GM13977 (cell line): Measurements from ENCODE around the gene GPX4.

Source experiments
- DNase-seq: peaks from one replicate; pipeline ENCODE4 v3.0.0; 2012; ENCODE audit warnings: low spot score
- in situ Hi-C: fragments of 300-500 bp; cut with MboI; formaldehyde crosslinking; loops from one replicate; pipeline ENCODE4 v1.12.0; 2022; ENCODE audit warnings: low sequenced_read_pairs, low pct_unique_long_range_greater_than_20kb, mixed read lengths, inconsistent platforms; ENCODE audit not compliant: unreplicated experiment
- TF ChIP-seq, protein P1 (sequence below): IDR thresholded peaks from 2 replicates; pipeline ENCODE4 v1.5.1; 2012; ENCODE audit warnings: mild to moderate bottlenecking, control low read depth; ENCODE audit not compliant: insufficient read depth; ENCODE audit errors: extremely low read depth, missing control alignments

GPX4 gene

DNA sequence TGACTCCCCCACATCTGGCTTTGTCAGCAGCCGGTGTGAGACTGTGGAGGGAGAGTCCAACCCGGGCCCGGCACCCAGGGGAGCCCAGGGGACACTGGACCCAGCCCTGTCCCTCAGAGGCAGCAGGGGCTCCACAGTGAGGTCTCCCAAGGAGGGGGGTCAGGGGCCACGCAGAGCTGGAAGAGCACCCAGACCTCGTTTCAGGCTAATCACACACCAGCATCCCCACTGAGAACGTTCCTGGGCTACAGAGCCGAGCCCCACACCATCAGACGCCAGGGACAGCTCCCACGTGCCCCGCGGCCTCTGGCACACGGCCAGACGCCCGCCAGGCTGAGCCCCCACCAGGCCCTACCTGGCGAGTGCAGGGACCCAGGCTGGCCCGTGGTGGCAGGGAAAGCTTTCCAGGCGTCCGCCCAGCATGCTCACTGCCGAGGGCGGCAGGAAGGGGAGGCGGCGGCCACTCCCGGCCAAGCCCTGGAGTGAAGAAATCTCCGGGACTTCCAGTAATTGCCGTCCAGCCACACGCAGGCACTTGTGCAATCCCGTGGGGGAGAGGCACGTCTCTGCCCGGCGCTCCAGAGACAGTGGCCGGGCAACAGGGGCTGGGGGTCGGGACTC, 51.0 kb downstream of the GPX4 start:
- no peak for DNase-seq
- in situ Hi-C loops: no loop called here
- TF ChIP-seq, protein P1, sequence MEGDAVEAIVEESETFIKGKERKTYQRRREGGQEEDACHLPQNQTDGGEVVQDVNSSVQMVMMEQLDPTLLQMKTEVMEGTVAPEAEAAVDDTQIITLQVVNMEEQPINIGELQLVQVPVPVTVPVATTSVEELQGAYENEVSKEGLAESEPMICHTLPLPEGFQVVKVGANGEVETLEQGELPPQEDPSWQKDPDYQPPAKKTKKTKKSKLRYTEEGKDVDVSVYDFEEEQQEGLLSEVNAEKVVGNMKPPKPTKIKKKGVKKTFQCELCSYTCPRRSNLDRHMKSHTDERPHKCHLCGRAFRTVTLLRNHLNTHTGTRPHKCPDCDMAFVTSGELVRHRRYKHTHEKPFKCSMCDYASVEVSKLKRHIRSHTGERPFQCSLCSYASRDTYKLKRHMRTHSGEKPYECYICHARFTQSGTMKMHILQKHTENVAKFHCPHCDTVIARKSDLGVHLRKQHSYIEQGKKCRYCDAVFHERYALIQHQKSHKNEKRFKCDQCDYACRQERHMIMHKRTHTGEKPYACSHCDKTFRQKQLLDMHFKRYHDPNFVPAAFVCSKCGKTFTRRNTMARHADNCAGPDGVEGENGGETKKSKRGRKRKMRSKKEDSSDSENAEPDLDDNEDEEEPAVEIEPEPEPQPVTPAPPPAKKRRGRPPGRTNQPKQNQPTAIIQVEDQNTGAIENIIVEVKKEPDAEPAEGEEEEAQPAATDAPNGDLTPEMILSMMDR: no peak

DNA sequence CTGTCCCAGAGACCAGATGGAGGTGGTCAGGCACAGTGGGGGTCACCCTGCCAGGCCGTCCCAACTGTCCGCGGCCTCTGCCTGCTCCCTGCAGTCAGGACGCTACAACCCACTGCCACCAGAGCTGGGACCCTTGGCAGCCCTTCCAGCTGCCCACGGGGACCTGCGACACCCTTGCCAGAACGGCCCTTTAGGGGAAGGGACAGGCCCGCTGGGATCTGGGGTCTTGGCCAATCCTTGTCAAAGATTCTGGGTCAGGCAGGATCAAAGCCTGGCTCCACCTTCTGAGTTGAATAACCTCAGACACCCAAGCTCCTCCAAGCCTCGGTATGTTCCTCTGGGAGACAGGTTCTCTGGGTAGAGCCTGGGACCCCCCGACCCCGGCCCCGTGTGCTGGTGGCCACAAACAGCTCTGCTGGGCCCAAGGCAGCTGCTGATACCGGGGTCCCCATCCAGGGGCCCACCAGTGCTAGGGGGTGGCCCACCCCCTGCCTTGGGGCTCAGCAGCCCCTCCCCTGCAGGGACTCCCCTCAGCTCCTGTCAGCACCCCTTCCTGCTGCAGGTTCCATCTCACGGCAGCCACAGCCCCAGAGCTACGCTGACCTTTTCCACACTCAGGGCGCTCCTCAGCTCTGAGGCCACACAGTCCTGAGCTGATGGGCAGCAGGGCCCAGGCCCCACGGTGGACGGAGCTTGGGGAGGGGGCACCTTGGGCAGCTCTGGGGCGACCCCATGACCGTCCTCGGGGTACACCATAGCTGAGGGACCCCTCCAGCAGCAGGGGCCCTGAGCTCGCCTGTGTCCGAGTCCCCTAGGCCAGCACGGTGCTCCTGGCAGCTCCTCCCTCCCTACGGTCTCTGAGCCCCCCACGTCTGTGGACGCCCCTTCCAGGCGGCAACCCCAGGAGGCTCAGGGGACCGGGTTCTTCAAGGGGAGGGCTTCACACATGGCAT, 51.8 kb downstream of the GPX4 start:
- TF ChIP-seq, protein P1: no peak
- no peak for DNase-seq
- in situ Hi-C loops: no loop called here
